ENCODE data around the gene TINAG.

DNA sequence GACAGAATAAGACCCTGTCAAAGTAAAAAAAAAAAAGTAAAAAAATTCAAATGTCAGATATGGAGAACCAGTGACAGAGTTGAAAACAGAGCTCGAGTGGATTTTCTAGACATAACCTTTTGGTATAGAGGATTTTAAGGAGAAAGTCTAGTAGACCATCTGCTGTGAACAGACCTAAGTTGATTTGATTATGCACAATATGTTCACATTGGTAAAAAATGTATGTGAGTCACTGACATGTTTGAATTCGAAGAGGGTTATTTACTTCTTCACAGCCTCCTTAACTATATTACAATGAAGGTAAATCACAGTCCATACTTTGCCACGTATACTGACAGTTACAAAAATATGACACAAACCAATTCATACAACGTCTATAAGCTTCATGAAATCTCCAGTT, 7.4 kb downstream of the TINAG start:
- TF ChIP-seq, protein P1, sequence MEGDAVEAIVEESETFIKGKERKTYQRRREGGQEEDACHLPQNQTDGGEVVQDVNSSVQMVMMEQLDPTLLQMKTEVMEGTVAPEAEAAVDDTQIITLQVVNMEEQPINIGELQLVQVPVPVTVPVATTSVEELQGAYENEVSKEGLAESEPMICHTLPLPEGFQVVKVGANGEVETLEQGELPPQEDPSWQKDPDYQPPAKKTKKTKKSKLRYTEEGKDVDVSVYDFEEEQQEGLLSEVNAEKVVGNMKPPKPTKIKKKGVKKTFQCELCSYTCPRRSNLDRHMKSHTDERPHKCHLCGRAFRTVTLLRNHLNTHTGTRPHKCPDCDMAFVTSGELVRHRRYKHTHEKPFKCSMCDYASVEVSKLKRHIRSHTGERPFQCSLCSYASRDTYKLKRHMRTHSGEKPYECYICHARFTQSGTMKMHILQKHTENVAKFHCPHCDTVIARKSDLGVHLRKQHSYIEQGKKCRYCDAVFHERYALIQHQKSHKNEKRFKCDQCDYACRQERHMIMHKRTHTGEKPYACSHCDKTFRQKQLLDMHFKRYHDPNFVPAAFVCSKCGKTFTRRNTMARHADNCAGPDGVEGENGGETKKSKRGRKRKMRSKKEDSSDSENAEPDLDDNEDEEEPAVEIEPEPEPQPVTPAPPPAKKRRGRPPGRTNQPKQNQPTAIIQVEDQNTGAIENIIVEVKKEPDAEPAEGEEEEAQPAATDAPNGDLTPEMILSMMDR (conservative IDR thresholded peaks at IDR 0.05 in 1 of 2, IDR thresholded peaks at IDR 0.05 in 1 of 2; ENCODE audit: low read depth in 1 of 2, low read length in 2 of 2) = no peak
- TF ChIP-seq EZH2 (IDR thresholded peaks at IDR 0.05; ENCODE audit: low read length, missing control alignments) = no peak
